HL-60 (cell line): ENCODE measurements around the gene EVPL.

ENCODE experiments used
- POLR2AphosphoS5 ChIP-seq: IDR thresholded peaks from 2 replicates; pipeline ENCODE4 v1.6.1; 2012; ENCODE audit warnings: low read depth
- TF ChIP-seq, protein P1 (sequence below): IDR thresholded peaks from one replicate; pipeline ENCODE4 v1.5.1; 2011; ENCODE audit warnings: low read length, control low read depth, inconsistent platforms; ENCODE audit not compliant: insufficient read depth

DNA sequence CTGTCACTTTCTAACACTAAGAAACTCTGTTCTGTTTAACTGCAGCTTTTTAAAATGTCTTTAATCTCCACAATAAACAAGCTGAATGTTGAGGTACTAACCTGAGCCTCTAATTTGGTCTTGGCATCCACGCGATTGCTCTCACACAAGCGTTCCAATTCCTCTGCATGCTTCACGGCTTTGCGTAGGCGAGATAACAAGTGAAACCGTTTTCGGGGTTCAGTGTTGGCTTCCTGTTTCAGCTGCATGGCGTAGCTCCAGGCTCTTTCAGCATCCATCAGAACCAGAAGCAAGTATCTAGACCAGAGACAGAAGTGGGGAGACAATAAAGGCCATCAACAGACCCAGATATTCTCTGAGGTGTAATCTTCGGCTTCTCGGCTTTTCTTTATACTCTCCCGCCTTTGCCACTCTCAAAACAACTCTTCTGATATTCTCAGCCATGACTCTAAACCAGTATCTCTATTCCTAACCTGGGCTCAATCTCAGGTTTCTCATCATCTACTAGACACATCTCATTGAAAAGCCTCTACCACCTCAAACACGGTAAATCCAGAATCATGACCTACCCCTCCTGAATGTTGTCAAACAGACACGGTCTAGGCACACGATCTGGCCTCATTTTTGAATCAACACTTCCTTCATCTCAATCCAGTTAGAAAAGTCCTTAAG, 36.9 kb upstream of the EVPL start:
- no peak for TF ChIP-seq POLR2AphosphoS5
- TF ChIP-seq, protein P1, sequence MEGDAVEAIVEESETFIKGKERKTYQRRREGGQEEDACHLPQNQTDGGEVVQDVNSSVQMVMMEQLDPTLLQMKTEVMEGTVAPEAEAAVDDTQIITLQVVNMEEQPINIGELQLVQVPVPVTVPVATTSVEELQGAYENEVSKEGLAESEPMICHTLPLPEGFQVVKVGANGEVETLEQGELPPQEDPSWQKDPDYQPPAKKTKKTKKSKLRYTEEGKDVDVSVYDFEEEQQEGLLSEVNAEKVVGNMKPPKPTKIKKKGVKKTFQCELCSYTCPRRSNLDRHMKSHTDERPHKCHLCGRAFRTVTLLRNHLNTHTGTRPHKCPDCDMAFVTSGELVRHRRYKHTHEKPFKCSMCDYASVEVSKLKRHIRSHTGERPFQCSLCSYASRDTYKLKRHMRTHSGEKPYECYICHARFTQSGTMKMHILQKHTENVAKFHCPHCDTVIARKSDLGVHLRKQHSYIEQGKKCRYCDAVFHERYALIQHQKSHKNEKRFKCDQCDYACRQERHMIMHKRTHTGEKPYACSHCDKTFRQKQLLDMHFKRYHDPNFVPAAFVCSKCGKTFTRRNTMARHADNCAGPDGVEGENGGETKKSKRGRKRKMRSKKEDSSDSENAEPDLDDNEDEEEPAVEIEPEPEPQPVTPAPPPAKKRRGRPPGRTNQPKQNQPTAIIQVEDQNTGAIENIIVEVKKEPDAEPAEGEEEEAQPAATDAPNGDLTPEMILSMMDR = no peak
